Thyroid gland (tissue), 4 donors: ENCODE results near the gene SPAG6.

Experiments used
- POLR2A ChIP-seq, 2 donors: fragments of 450-650 bp; IDR thresholded peaks; one replicate each; pipeline ENCODE4 v1.6.1; 2017; ENCODE audit warnings: antibody characterized with exemption in 2 of 2, mild to moderate bottlenecking in 2 of 2, moderate library complexity in 1 of 2
- TF ChIP-seq, protein P1 (sequence below), 6 experiments: fragments of 200-600 bp in 3 of 6; fragments of 450-650 bp in 3 of 6; sonication (generic) in 3 of 6; IDR thresholded peaks; one replicate each; pipeline ENCODE4 v1.5.1; 2016 to 2019; ENCODE audit warnings: antibody characterized with exemption in 6 of 6, mild to moderate bottlenecking in 2 of 6, inconsistent platforms in 1 of 6, moderate library complexity in 1 of 6

DNA sequence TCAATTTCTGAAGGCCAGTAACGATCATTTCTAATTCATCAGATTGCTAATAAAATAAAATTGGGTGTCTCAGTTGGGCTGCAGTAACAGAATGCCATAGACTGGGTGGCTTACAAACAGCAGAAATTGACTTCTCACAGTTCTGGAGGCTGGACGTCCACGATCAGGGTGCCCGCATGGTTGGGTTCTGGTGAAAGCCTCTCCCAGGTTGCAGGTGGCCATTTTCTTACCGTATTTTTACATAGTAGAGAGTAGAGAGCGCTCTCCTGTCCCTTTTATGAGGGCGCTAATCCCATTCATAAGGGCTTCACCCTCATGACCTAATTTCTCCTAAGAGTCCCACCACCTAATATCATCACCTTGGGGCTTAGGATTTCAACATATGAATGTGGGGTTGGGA, 106.0 kb downstream of the SPAG6 start:
- TF ChIP-seq, protein P1, sequence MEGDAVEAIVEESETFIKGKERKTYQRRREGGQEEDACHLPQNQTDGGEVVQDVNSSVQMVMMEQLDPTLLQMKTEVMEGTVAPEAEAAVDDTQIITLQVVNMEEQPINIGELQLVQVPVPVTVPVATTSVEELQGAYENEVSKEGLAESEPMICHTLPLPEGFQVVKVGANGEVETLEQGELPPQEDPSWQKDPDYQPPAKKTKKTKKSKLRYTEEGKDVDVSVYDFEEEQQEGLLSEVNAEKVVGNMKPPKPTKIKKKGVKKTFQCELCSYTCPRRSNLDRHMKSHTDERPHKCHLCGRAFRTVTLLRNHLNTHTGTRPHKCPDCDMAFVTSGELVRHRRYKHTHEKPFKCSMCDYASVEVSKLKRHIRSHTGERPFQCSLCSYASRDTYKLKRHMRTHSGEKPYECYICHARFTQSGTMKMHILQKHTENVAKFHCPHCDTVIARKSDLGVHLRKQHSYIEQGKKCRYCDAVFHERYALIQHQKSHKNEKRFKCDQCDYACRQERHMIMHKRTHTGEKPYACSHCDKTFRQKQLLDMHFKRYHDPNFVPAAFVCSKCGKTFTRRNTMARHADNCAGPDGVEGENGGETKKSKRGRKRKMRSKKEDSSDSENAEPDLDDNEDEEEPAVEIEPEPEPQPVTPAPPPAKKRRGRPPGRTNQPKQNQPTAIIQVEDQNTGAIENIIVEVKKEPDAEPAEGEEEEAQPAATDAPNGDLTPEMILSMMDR (IDR thresholded peaks at IDR 0.05) = no peak
- TF ChIP-seq POLR2A (IDR thresholded peaks at IDR 0.05) = no peak
